IPS DF 6.9 (cell line): ENCODE measurements around the gene MUC5B.
"Not testable (repeated sequence)": the region's sequence is repeated elsewhere in the genome, so short reads cannot be mapped to it uniquely, and the experiment has no call there.

Experiments used
- DNase-seq: peaks from one replicate; pipeline ENCODE4 v3.0.0-alpha.2; 2013; ENCODE audit warnings: low read depth, low spot score
- H3K27ac ChIP-seq: one replicate; pipeline ENCODE4 v1.5.1; 2013; ENCODE audit warnings: low read length, control low read depth
- H3K27me3 ChIP-seq: 2 replicates; pipeline ENCODE4 v1.6.1; 2013; ENCODE audit warnings: mild to moderate bottlenecking, low read length; ENCODE audit not compliant: control insufficient read depth, insufficient read depth
- H3K36me3 ChIP-seq: 2 replicates; pipeline ENCODE4 v1.6.1; 2013; ENCODE audit warnings: low read length; ENCODE audit not compliant: control insufficient read depth, insufficient read depth
- H3K4me1 ChIP-seq: 2 replicates; pipeline ENCODE4 v1.6.1; 2013; ENCODE audit warnings: low read length; ENCODE audit not compliant: control insufficient read depth, insufficient read depth
- H3K4me3 ChIP-seq: 2 replicates; pipeline ENCODE4 v1.5.1; 2013; ENCODE audit warnings: mild to moderate bottlenecking, low read length
- H3K9me3 ChIP-seq: 2 replicates; pipeline ENCODE4 v1.6.1; 2013; ENCODE audit warnings: low read length, inconsistent platforms; ENCODE audit not compliant: control insufficient read depth, insufficient read depth
- WGBS: extraction: QIAGEN DNeasy Blood & Tissue Kit; methylation state at CpG from one replicate; pipeline ENCODE4 v1.1.7; 2013; ENCODE audit warnings: mixed read lengths, missing lambda C conversion rate; ENCODE audit not compliant: insufficient read length, insufficient coverage; 5-methylcytosine and 5-hydroxymethylcytosine counted together

The MUC5B gene

DNA sequence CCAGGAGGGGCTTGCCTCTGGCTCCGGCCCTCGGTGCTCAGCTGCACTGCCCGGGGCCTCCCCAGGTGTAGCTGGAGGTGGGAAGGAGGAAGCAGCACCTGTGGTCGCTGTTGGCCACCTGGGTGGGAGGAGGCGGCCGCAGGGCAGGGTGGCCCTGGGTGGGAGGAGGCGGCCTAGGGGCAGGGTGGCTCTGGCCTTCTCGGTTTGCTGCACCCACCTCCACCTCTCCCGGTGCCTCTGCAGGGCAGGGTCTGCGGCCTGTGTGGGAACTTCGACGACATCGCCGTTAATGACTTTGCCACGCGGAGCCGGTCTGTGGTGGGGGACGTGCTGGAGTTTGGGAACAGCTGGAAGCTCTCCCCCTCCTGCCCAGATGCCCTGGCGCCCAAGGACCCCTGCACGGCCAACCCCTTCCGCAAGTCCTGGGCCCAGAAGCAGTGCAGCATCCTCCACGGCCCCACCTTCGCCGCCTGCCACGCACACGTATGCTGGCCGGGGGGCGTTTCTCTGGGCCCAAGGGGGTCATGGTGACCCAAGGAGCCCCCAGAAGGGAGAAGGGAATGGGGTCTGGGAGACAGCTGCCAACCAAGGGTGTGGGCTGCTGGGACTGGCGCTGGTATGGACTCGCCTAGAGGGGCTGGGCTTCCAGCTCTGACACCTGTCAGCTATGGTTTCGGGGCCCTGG, 44.5 kb upstream of the MUC5B start:
- Histone ChIP-seq H3K27me3 (no peaks in the 10 kb centered on the region), H3K4me3 (no peak overlapping the region)
- no CpG with 5 or more reads among the region's 31 CpGs for WGBS

DNA sequence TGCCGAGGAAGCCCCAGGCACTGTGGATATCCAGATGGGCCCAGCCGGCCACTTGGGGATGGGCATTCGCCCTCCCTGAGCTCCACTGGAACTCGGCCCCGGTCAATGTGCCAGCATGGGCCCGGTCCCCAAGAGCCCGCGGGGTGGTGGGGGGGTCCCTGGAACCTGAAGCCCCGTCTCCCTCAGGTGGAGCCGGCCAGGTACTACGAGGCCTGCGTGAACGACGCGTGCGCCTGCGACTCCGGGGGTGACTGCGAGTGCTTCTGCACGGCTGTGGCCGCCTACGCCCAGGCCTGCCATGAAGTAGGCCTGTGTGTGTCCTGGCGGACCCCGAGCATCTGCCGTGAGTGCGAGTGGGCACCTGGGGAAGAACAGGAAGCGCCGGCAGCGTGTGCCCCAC, 44.0 kb upstream of the MUC5B start:
- Histone ChIP-seq H3K27ac (no peak overlapping the region), H3K4me3 (no peak overlapping the region), H3K27me3 (no peaks in the 10 kb centered on the region), H3K9me3 (peaks cover 8% of the 10 kb centered on the region), H3K36me3 (no peaks in the 10 kb centered on the region), H3K4me1 (no peaks in the 10 kb centered on the region)
- WGBS: no CpG with 5 or more reads among the region's 29 CpGs
- DNase-seq: no peak

More for the DNA sequence above, 44.5 kb upstream of the MUC5B start:
- no peak overlapping the region for H3K27ac ChIP-seq
- no peaks in the 10 kb centered on the region for H3K4me1 ChIP-seq
- no peaks in the 10 kb centered on the region for H3K36me3 ChIP-seq
- no peak for DNase-seq
- peaks cover 8% of the 10 kb centered on the region for H3K9me3 ChIP-seq

DNA sequence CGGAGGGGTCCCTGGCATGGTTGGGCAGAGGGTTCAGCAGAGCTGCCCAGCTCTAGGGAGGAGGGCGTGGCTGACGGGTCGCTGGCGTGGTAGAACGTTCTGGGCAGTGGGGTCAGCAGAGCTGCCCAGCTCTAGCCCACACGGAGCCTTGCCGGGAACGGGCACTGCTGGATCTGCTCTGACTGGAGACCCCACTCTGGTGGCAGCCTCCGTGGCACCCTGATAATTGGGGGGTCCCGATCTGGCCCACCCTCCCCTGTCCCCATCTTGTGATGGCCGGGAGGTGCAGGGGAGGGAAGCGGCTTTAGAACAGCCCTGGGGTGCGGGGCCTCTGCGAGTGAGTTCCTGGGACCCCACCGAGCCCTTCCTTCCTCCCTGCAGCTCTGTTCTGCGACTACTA, 43.2 kb upstream of the MUC5B start:
- no peaks in the 10 kb centered on the region for H3K27me3 ChIP-seq
- no peak overlapping the region for H3K27ac ChIP-seq
- no peak for DNase-seq
- H3K36me3 ChIP-seq: no peaks in the 10 kb centered on the region
- no peaks in the 10 kb centered on the region for H3K4me1 ChIP-seq
- H3K9me3 ChIP-seq: peaks cover 7% of the 10 kb centered on the region
- no peak overlapping the region for H3K4me3 ChIP-seq
- WGBS: no CpG with 5 or more reads among the region's 17 CpGs

DNA sequence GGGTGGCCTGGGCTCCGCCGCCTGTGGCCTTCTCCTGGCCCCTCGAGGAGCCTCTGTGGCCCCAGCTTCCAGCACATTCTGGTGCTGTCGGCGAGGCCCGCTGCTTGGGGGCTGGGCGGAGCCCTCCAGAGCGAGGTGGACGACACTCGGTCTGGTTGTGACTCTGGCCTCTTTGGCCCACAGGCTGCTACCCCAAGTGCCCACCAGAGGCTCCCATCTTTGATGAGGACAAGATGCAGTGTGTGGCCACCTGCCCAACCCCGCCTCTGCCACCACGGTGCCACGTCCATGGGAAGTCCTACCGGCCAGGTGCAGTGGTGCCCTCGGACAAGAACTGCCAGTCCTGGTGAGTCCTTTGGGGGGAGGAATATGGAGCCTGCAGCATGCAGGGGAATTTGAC, 42.7 kb upstream of the MUC5B start:
- Histone ChIP-seq H3K4me1 (no peaks in the 10 kb centered on the region), H3K4me3 (no peak overlapping the region), H3K27me3 (no peaks in the 10 kb centered on the region), H3K36me3 (no peaks in the 10 kb centered on the region), H3K27ac (no peak overlapping the region), H3K9me3 (peaks cover 5% of the 10 kb centered on the region)
- DNase-seq: no peak
- WGBS: no CpG with 5 or more reads among the region's 15 CpGs

DNA sequence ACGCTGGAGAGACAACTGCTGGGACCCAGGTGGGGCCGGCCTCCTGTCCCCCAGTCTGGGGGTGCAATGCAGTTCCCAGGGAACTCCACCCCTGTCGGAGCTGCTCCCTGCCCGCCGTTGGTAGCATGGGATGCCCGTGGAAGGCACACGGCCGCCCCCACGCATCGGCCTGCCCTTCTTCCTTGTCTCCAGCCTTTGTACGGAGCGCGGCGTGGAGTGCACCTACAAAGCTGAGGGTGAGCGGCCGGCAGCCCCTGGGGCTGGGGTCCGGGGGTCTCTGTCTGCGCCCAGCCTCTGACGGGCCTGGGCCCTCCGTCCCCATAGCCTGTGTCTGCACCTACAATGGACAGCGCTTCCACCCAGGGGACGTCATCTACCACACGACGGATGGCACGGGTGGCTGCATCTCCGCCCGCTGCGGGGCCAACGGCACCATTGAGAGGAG, 41.9 kb upstream of the MUC5B start:
- WGBS: no CpG with 5 or more reads among the region's 29 CpGs
- H3K4me1 ChIP-seq: no peaks in the 10 kb centered on the region
- no peak overlapping the region for H3K27ac ChIP-seq
- H3K9me3 ChIP-seq: peaks cover 5% of the 10 kb centered on the region
- no peak overlapping the region for H3K4me3 ChIP-seq
- no peaks in the 10 kb centered on the region for H3K36me3 ChIP-seq
- DNase-seq: no peak
- H3K27me3 ChIP-seq: no peaks in the 10 kb centered on the region

DNA sequence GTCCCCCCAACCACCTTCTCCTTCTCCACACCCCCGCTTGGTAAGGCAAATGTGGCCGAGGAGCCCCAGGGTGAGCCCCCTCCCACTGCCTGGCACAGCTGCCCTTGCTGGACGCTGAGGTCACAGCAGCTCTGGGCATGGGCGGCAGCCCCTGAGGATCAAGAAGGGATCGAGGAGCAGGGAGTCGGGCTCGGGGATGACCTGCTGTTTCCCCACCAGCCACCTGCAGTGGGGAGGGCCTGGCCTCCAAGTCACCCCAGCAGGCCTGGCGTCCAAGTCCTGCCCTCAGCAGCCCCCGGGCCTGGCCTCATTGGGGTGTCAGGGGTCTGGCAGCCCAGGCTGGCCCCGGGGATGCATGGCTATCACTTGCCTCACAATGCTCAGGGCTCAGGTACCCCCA, 41.4 kb upstream of the MUC5B start:
- Histone ChIP-seq H3K27ac (no peak overlapping the region), H3K4me3 (no peak overlapping the region), H3K36me3 (no peaks in the 10 kb centered on the region), H3K4me1 (no peaks in the 10 kb centered on the region), H3K27me3 (no peaks in the 10 kb centered on the region), H3K9me3 (peaks cover 7% of the 10 kb centered on the region)
- DNase-seq: no peak
- WGBS: no CpG with 5 or more reads among the region's 10 CpGs

DNA sequence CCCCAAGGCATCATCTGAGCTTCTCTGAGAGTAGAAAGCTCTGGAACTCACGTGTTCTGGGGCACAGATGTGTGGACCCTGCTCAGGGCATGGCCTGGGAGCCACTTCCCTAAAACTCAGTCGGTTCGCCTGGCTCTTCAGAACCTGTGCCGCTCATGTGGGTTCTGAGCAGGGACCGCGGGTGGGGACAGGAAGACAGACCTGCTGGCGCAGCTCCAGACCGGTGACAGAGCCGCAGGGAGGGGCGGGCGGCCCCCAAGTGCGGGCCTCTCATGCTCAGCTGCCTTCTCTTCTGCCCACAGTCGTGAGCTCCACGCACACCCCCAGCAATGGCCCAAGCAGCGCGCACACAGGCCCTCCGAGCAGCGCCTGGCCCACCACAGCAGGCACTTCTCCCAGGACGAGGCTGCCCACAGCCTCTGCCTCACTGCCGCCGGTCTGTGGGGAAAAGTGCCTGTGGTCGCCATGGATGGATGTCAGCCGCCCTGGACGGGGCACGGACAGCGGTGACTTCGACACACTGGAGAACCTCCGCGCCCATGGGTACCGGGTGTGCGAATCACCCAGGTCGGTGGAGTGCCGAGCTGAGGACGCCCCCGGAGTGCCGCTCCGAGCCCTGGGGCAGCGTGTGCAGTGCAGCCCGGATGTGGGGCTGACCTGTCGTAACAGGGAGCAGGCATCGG, 40.9 kb upstream of the MUC5B start:
- Histone ChIP-seq H3K9me3 (peaks cover 7% of the 10 kb centered on the region), H3K4me1 (no peaks in the 10 kb centered on the region), H3K4me3 (no peak overlapping the region), H3K36me3 (no peaks in the 10 kb centered on the region), H3K27ac (no peak overlapping the region), H3K27me3 (no peaks in the 10 kb centered on the region)
- no CpG with 5 or more reads among the region's 41 CpGs for WGBS
- DNase-seq: no peak

DNA sequence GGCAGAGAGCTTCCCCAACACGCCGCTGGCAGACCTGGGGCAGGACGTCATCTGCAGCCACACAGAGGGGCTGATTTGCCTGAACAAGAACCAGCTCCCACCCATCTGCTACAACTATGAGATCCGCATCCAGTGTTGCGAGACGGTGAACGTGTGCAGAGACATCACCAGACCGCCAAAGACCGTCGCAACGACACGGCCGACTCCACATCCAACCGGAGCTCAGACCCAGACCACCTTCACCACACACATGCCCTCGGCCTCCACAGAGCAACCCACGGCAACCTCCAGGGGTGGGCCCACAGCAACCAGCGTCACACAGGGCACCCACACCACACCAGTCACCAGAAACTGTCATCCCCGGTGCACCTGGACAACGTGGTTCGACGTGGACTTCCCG, 38.7 kb upstream of the MUC5B start:
- not testable (repeated sequence) for H3K9me3 ChIP-seq, DNase-seq, H3K4me3 ChIP-seq, H3K27ac ChIP-seq, H3K4me1 ChIP-seq, H3K27me3 ChIP-seq, H3K36me3 ChIP-seq
- WGBS: no CpG with 5 or more reads among the region's 22 CpGs

DNA sequence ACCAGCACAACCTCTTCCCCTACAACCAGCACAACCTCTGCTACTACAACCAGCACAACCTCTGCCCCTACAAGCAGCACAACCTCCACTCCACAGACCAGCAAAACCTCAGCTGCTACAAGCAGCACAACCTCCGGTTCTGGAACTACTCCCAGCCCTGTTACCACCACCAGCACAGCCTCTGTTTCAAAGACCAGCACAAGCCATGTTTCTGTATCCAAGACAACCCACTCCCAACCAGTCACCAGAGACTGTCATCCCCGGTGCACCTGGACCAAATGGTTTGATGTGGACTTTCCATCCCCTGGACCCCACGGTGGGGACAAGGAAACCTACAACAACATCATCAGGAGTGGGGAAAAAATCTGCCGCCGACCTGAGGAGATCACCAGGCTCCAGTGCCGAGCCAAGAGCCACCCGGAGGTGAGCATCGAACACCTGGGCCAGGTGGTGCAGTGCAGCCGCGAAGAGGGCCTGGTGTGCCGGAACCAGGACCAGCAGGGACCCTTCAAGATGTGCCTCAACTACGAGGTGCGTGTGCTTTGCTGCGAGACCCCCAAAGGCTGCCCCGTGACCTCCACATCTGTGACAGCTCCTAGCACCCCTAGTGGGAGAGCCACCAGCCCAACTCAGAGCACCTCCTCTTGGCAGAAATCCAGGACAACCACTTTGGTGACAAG, 34.3 kb upstream of the MUC5B start:
- not testable (repeated sequence) for H3K27me3 ChIP-seq, H3K36me3 ChIP-seq, H3K9me3 ChIP-seq, H3K4me3 ChIP-seq, H3K27ac ChIP-seq, H3K4me1 ChIP-seq, DNase-seq
- no CpG with 5 or more reads among the region's 15 CpGs for WGBS

DNA sequence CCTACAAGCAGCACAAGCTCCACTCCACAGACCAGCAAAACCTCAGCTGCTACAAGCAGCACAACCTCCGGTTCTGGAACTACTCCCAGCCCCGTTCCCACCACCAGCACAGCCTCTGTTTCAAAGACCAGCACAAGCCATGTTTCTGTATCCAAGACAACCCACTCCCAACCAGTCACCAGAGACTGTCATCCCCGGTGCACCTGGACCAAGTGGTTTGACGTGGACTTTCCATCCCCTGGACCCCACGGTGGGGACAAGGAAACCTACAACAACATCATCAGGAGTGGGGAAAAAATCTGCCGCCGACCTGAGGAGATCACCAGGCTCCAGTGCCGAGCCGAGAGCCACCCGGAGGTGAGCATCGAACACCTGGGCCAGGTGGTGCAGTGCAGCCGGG, 33.0 kb upstream of the MUC5B start:
- not testable (repeated sequence) for DNase-seq, H3K36me3 ChIP-seq, H3K27ac ChIP-seq, H3K9me3 ChIP-seq, H3K4me3 ChIP-seq, H3K4me1 ChIP-seq, H3K27me3 ChIP-seq
- no CpG with 5 or more reads among the region's 12 CpGs for WGBS
